KMS-11 (cell line): ENCODE measurements around the gene HEXD.

Source experiments
- H2AFZ ChIP-seq: fragments of 200-600 bp; sonication (generic); 2 replicates; pipeline ENCODE4 v1.6.1; 2016; ENCODE audit warnings: antibody characterized with exemption, mixed run types, low read depth
- H3K27ac ChIP-seq: fragments of 200-600 bp; sonication (generic); 2 replicates; pipeline ENCODE4 v1.6.1; 2016; ENCODE audit warnings: mild to moderate bottlenecking, mixed run types
- H3K27me3 ChIP-seq: fragments of 200-600 bp; sonication (generic); 2 replicates; pipeline ENCODE4 v1.6.1; 2017; ENCODE audit warnings: mild to moderate bottlenecking, low read depth, mixed run types, moderate library complexity; ENCODE audit not compliant: insufficient read depth
- H3K36me3 ChIP-seq: fragments of 200-600 bp; sonication (generic); 2 replicates; pipeline ENCODE4 v1.6.1; 2017; ENCODE audit warnings: mild to moderate bottlenecking, mixed run types; ENCODE audit not compliant: insufficient read depth
- H3K4me1 ChIP-seq: fragments of 200-600 bp; sonication (generic); 2 replicates; pipeline ENCODE4 v1.6.1; 2016; ENCODE audit warnings: mild to moderate bottlenecking, low read depth, mixed run types; ENCODE audit not compliant: poor library complexity, severe bottlenecking
- H3K4me2 ChIP-seq: fragments of 200-600 bp; sonication (generic); 2 replicates; pipeline ENCODE4 v1.7.0; 2016; ENCODE audit warnings: mild to moderate bottlenecking, mixed run types
- H3K4me3 ChIP-seq: fragments of 200-600 bp; sonication (generic); IDR thresholded peaks from 2 replicates; pipeline ENCODE4 v1.6.1; 2017; ENCODE audit warnings: low read depth, low read length, mixed read lengths; ENCODE audit not compliant: insufficient read depth
- H3K79me2 ChIP-seq: fragments of 200-600 bp; sonication (generic); 2 replicates; pipeline ENCODE4 v1.6.1; 2016; ENCODE audit warnings: low read depth, mixed run types; ENCODE audit not compliant: insufficient read depth
- H3K9ac ChIP-seq: fragments of 200-600 bp; sonication (generic); 2 replicates; pipeline ENCODE4 v1.6.1; 2016; ENCODE audit warnings: mild to moderate bottlenecking, mixed run types
- H4K20me1 ChIP-seq: fragments of 200-600 bp; sonication (generic); 2 replicates; pipeline ENCODE4 v1.6.1; 2016; ENCODE audit warnings: mild to moderate bottlenecking, mixed run types; ENCODE audit not compliant: insufficient read depth
- TF ChIP-seq, protein P1 (sequence below): fragments of 200-600 bp; sonication (generic); conservative IDR thresholded peaks from 2 replicates; pipeline ENCODE4 v1.6.1; 2017; ENCODE audit warnings: low read depth, mild to moderate bottlenecking, antibody characterized with exemption, low read length, moderate library complexity, mixed read lengths

The HEXD gene

DNA sequence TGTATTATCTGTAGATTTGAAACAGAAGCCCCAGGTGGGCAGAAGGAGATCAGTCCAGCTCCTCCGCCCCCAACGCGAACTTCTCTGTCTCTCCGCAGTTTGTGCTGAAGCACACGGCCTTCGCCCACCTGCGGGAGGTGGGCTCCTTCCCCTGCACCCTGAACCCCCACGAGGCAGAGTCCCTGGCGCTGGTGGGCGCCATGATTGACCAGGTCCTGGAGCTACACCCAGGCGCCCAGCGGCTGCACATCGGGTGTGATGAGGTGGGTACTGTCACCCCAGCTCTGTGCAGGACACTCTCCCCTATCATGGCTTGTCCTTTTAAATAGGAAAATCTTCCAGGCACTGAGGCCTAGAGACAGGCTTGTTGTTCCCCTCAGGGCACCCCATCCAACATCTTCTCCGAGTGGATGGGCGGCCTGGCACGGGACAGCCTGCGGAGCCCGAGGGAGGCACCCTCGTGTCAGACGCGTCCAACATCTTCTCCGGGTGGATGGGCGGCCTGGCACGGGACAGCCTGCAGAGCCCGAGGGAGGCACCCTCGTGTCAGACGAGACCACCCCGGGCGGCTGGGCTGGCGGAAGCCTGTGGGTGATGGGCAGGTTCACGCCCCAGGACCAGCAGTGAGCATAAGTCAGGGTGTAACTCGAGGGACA, 15.5 kb downstream of the HEXD start:
- peak overlapping the region; percentile 35; the same call in 1 of the 2 replicates for H3K4me2 ChIP-seq
- H3K79me2 ChIP-seq = no peaks in the 10 kb centered on the region

DNA sequence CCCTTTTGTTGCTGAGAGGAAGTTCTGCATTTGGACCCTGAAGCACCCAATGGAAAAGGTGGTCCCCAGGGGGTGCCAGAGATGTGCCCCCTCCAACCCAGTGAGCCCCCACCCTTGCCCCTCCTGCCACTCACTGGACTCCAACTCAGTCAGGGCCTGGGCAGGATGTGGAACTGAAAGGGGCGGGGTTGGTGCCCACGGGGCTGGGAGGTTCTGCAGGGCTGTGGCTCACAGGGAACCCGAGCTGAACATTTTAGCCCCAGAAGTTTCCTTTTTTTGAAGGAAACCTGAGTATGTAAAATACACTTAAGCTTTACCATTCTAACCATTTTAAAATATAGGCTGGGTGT, 16.0 kb downstream of the HEXD start:
- Histone ChIP-seq H3K27me3 (no peaks in the 10 kb centered on the region), H2AFZ (no peak overlapping the region), H3K27ac (no peak overlapping the region; the same call in 1 of the 2 replicates), H3K4me1 (peaks cover 10% of the 10 kb centered on the region), H3K36me3 (no peaks in the 10 kb centered on the region), H3K79me2 (no peaks in the 10 kb centered on the region), H4K20me1 (no peaks in the 10 kb centered on the region), H3K9ac (no peak overlapping the region), H3K4me2 (peak overlapping the region; percentile 35; the same call in 1 of the 2 replicates), H3K4me3 (no peak overlapping the region)
- TF ChIP-seq, protein P1, sequence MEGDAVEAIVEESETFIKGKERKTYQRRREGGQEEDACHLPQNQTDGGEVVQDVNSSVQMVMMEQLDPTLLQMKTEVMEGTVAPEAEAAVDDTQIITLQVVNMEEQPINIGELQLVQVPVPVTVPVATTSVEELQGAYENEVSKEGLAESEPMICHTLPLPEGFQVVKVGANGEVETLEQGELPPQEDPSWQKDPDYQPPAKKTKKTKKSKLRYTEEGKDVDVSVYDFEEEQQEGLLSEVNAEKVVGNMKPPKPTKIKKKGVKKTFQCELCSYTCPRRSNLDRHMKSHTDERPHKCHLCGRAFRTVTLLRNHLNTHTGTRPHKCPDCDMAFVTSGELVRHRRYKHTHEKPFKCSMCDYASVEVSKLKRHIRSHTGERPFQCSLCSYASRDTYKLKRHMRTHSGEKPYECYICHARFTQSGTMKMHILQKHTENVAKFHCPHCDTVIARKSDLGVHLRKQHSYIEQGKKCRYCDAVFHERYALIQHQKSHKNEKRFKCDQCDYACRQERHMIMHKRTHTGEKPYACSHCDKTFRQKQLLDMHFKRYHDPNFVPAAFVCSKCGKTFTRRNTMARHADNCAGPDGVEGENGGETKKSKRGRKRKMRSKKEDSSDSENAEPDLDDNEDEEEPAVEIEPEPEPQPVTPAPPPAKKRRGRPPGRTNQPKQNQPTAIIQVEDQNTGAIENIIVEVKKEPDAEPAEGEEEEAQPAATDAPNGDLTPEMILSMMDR = no peak

More for the DNA sequence above, 15.5 kb downstream of the HEXD start:
- Histone ChIP-seq H4K20me1 (no peaks in the 10 kb centered on the region), H3K9ac (no peak overlapping the region), H3K27ac (no peak overlapping the region), H2AFZ (no peak overlapping the region), H3K4me3 (no peak overlapping the region), H3K36me3 (no peaks in the 10 kb centered on the region), H3K4me1 (peaks cover 10% of the 10 kb centered on the region), H3K27me3 (no peaks in the 10 kb centered on the region)
- TF ChIP-seq, protein P1 = no peak

DNA sequence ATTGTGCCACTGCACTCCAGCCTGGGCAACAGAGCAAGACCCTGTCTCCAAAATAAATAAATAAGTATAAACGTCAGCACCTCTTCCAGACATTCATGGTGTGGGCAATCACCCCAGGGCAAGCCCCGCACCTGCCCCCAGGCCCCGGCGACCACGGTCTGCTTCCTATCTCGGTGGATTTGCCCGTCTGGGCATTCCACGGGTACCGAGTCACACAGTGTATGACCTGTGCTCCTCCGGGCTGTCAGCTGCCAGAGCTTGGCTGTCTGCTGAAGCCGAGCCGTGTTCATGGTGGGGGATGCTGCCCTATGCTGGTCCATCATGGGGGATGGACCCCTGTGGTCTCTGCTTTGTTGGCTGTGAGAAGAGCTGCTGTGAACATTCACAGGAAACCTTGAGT, 17.0 kb downstream of the HEXD start:
- no peak overlapping the region for H3K9ac ChIP-seq
- no peak overlapping the region for H2AFZ ChIP-seq
- no peak overlapping the region for H3K27ac ChIP-seq
- no peaks in the 10 kb centered on the region for H3K27me3 ChIP-seq
- no peaks in the 10 kb centered on the region for H4K20me1 ChIP-seq
- peaks cover 10% of the 10 kb centered on the region for H3K4me1 ChIP-seq
- H3K4me2 ChIP-seq = no peak overlapping the region
- TF ChIP-seq, protein P1 = no peak
- no peak overlapping the region for H3K4me3 ChIP-seq
- no peaks in the 10 kb centered on the region for H3K79me2 ChIP-seq
- no peaks in the 10 kb centered on the region for H3K36me3 ChIP-seq

DNA sequence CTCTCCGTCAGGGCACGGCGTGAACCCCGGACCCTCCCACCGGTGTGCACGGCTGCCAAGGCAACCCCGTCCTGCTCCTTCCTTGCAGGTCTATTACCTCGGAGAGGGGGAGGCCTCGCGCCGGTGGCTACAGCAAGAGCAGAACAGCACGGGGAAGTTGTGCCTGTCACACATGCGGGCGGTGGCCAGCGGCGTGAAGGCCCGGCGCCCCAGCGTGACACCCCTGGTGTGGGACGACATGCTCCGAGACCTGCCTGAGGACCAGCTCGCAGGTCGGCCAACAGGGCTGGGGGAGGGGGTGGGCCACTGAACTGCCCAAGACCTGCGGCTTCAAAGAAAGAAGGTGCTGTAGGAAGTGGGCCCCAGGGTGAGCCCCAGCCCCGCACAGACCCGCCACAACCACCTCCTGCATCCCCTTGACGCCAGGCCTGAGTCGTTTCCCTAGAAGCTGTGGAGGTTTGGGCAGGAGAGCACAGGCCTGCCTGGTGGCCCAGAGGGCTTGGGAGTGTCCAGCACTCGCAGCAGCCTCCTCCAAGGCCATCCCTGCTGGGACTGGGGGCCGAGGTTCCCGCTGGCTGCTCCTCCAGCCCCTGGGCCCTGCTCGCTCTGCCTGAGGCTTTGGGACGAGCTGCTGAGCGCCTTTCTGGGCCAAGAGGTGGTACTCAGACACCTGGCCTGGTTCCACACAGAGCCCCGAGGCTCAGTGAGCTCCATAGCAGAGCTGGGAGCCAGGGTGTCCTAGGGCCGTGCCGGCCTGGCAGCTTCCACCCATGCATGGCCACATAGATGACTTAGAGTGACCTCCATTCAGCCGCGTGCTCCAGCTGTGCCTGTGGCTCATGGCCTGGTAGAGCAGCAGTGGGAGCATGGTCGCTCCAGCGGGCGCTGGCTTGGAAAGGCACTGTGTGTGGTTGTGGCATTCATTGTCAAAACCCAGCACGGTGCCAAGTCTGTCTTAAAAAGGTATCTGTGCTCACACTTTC, 17.7 kb downstream of the HEXD start:
- Histone ChIP-seq H3K4me1 (peaks cover 10% of the 10 kb centered on the region), H3K4me3 (no peak overlapping the region), H3K36me3 (no peaks in the 10 kb centered on the region), H3K9ac (no peak overlapping the region), H2AFZ (no peak overlapping the region), H3K4me2 (no peak overlapping the region), H3K27me3 (no peaks in the 10 kb centered on the region), H4K20me1 (no peaks in the 10 kb centered on the region), H3K79me2 (no peaks in the 10 kb centered on the region), H3K27ac (no peak overlapping the region)
- TF ChIP-seq, protein P1 = no peak
